IMR-90 (cell line): ENCODE data around the gene ZFPM1.

Experiments used
- BHLHE40 ChIP-seq: fragments of 150-350 bp; IDR thresholded peaks from 2 replicates; pipeline ENCODE4 v1.6.1; 2016; ENCODE audit warnings: mild to moderate bottlenecking, low read depth, low read length
- POLR2A ChIP-seq: IDR thresholded peaks from 2 replicates; pipeline ENCODE4 v1.6.1; 2012; ENCODE audit warnings: mild to moderate bottlenecking, low read depth, low read length
- TF ChIP-seq, protein P1 (sequence below): conservative IDR thresholded peaks from 2 replicates; pipeline ENCODE4 v1.5.1; 2012; ENCODE audit warnings: mild to moderate bottlenecking, low read depth, low read length, improper control_type of control experiment

DNA sequence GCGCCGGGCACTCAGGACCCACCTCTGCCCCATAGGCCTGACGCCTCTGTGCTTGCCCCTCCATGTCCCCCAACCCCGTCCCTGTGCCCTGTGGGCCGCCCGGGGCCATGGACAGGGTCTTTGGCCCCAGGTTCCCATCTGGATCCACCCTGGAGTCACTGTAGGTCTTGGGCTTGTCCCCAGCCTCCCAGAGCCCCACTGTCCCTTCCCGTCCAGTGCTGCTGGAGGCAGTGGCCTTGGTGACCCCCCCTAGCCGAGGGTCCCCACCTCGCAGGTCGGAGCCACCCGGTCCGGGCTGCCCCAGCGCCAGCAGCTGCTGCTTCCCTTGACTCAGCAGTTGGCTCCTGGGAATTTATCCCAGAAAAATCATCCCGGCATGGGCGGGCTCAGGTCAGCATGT, 49.3 kb downstream of the ZFPM1 start:
- TF ChIP-seq, protein P1, sequence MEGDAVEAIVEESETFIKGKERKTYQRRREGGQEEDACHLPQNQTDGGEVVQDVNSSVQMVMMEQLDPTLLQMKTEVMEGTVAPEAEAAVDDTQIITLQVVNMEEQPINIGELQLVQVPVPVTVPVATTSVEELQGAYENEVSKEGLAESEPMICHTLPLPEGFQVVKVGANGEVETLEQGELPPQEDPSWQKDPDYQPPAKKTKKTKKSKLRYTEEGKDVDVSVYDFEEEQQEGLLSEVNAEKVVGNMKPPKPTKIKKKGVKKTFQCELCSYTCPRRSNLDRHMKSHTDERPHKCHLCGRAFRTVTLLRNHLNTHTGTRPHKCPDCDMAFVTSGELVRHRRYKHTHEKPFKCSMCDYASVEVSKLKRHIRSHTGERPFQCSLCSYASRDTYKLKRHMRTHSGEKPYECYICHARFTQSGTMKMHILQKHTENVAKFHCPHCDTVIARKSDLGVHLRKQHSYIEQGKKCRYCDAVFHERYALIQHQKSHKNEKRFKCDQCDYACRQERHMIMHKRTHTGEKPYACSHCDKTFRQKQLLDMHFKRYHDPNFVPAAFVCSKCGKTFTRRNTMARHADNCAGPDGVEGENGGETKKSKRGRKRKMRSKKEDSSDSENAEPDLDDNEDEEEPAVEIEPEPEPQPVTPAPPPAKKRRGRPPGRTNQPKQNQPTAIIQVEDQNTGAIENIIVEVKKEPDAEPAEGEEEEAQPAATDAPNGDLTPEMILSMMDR = no peak
- TF ChIP-seq BHLHE40 (no peak), POLR2A (no peak)
